ENCODE results near the gene NCKAP5. TPM values are rescaled to one million over a fixed set of nuclear protein-coding genes. Genes with fewer than 3 reads are reported as not detected.

The NCKAP5 gene
- total and polyA plus RNA-seq, 2 of the 8 experiments (the other 6 are each of a cell fraction or from before 2014, with no cell fraction given) = 0.27 to 0.86 TPM

- Histone ChIP-seq H3K23ac (ENCODE audit: insufficient read length) (no peak overlapping the region), H3K23me2 (ENCODE audit: low read depth, low read length) (no peaks in the 10 kb centered on the region), H3K79me2 (ENCODE audit: control insufficient read depth in 1 of 2, insufficient read depth in 2 of 2, low read length in 2 of 2) (no peaks in the 10 kb centered on the region), H3K14ac (ENCODE audit: insufficient read length) (no peak overlapping the region), H3K27me3 (replicated peaks in 1 of 4; ENCODE audit: control insufficient read depth in 3 of 4, extremely low read depth in 1 of 4, insufficient read depth in 3 of 4, low read length in 3 of 4) (no peaks in the 10 kb centered on the region), H2BK120ac (replicated peaks; ENCODE audit: low read depth, low read length) (no peak overlapping the region), H4K91ac (replicated peaks; ENCODE audit: insufficient read length, low read length) (no peak overlapping the region), H3K4me3 (ENCODE audit: extremely low read depth in 1 of 4, insufficient read depth in 2 of 4, low read depth in 3 of 4, low read length in 4 of 4) (no peak overlapping the region), H2AK5ac (ENCODE audit: low read depth, low read length) (no peak overlapping the region), H2BK15ac (ENCODE audit: low read length) (no peak overlapping the region), H3K27ac (ENCODE audit: low read depth, low read length) (no peak overlapping the region), H4K5ac (ENCODE audit: insufficient read length, low read depth, low read length) (no peak overlapping the region), H3K56ac (replicated peaks; ENCODE audit: insufficient read length, low read depth, low read length) (no peak overlapping the region), H3K4me1 (replicated peaks in 1 of 4; ENCODE audit: control insufficient read depth in 3 of 4, insufficient read depth in 4 of 4, low read length in 3 of 4) (no peaks in the 10 kb centered on the region), H3K9me3 (ENCODE audit: insufficient read depth in 2 of 2, low read depth in 1 of 2, low read length in 1 of 2) (no peaks in the 10 kb centered on the region), H2BK5ac (ENCODE audit: low read depth, low read length) (no peak overlapping the region), H3K9ac (replicated peaks in 1 of 4; ENCODE audit: extremely low read depth in 1 of 4, low read depth in 3 of 4, low read length in 3 of 4) (no peak overlapping the region), H3K79me1 (ENCODE audit: low read depth, low read length) (no peaks in the 10 kb centered on the region), H3K18ac (ENCODE audit: extremely low read depth, low read length) (no peak overlapping the region), H3K36me3 (ENCODE audit: control insufficient read depth in 2 of 4, insufficient read depth in 4 of 4, low read length in 3 of 4) (no peaks in the 10 kb centered on the region), H4K20me1 (replicated peaks in 1 of 2; ENCODE audit: control insufficient read depth in 1 of 2, insufficient read depth in 2 of 2, low read length in 2 of 2) (no peaks in the 10 kb centered on the region), H2BK12ac (ENCODE audit: low read depth, low read length) (no peak overlapping the region), H3K4ac (replicated peaks; ENCODE audit: insufficient read length, low read depth, low read length) (no peak overlapping the region), H3K4me2 (ENCODE audit: insufficient read depth in 1 of 2, low read depth in 2 of 2, low read length in 2 of 2) (no peak overlapping the region), H2AFZ (ENCODE audit: low read length) (no peak overlapping the region), H2BK20ac (ENCODE audit: low read length) (no peak overlapping the region), H4K8ac (ENCODE audit: extremely low read depth, insufficient read depth, low read length) (no peak overlapping the region)
- POLR2A ChIA-PET (ENCODE audit: partially characterized antibody) = no interaction called here
- WGBS, 2 experiments (ENCODE audit: extremely low coverage in 1 of 2, insufficient coverage in 1 of 2, insufficient read length in 1 of 2, insufficient replicate concordance in 2 of 2, low coverage in 1 of 2, low lambda C conversion rate in 2 of 2, missing lambda C conversion rate in 1 of 2) = 100% methylated on average over 1 of the region's 1 CpG; no CpG with 5 or more reads in 1 of the 2 experiments
- CTCF ChIA-PET (ENCODE audit: partially characterized antibody) = interaction anchor here (0.6 kb wide), 2 partner anchors 271 to 1668 kb away, joined by 3 read pairs; no protein-coding TSS in a partner anchor
- FAIRE-seq (no peak), DNase-seq (ENCODE audit: low read depth in 1 of 2, low spot score in 2 of 2) (no peak)
- TF ChIP-seq ATF2 (IDR thresholded peaks at IDR 0.05; ENCODE audit: low read length) = no peak
- no peak for TF ChIP-seq TCF12 (IDR thresholded peaks at IDR 0.05; ENCODE audit: low read depth, low read length)
- no peak for TF ChIP-seq SIX5 (IDR thresholded peaks at IDR 0.05; ENCODE audit: low read depth, low read length)
- no peak for TF ChIP-seq CREB1 (IDR thresholded peaks at IDR 0.05)
- TF ChIP-seq SAP30 (IDR thresholded peaks at IDR 0.05; ENCODE audit: insufficient read depth, insufficient replicate concordance, low read length) = no peak
- no peak for TF ChIP-seq KDM1A (IDR thresholded peaks at IDR 0.05; ENCODE audit: borderline replicate concordance, low read length)
- TF ChIP-seq HDAC6 (IDR thresholded peaks at IDR 0.05; ENCODE audit: low read depth, low read length) = no peak
- no peak for TF ChIP-seq CHD1 (IDR thresholded peaks at IDR 0.05; ENCODE audit: low read depth, low read length)
These were observed 528.7 kb downstream of the NCKAP5 start for GRCh38 chr2:133039531-133039930.
